ENCODE data around the gene MS4A6E.

DNA sequence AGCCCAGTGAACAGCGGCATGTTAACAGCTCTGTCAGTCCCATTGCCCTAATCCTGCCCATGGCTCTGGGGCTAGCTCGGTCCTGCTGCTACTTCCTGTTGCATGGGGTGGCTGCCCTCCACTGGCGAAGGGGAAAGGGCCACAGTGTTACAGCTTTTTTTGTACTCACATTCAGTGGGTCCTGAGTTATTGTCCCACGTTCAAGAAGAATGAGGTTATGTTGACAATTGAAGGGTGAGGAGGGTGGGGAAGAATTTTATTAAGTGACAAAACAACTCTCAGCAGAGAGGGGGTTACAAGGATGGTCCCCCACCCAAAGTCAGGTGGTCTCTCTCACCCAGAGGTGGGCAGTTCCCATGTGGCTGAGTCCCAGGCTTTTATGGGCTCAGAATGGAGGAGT, 33.6 kb downstream of the MS4A6E start:
- TF ChIP-seq POLR2A (IDR thresholded peaks at IDR 0.05; ENCODE audit: extremely low read depth, insufficient read length) = no peak
- TF ChIP-seq, protein P1, sequence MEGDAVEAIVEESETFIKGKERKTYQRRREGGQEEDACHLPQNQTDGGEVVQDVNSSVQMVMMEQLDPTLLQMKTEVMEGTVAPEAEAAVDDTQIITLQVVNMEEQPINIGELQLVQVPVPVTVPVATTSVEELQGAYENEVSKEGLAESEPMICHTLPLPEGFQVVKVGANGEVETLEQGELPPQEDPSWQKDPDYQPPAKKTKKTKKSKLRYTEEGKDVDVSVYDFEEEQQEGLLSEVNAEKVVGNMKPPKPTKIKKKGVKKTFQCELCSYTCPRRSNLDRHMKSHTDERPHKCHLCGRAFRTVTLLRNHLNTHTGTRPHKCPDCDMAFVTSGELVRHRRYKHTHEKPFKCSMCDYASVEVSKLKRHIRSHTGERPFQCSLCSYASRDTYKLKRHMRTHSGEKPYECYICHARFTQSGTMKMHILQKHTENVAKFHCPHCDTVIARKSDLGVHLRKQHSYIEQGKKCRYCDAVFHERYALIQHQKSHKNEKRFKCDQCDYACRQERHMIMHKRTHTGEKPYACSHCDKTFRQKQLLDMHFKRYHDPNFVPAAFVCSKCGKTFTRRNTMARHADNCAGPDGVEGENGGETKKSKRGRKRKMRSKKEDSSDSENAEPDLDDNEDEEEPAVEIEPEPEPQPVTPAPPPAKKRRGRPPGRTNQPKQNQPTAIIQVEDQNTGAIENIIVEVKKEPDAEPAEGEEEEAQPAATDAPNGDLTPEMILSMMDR (IDR thresholded peaks at IDR 0.05; ENCODE audit: low read depth, low read length) = no peak
- no peak for TF ChIP-seq MYC (IDR thresholded peaks at IDR 0.05; ENCODE audit: low read depth, low read length)
- TF ChIP-seq, protein P2, sequence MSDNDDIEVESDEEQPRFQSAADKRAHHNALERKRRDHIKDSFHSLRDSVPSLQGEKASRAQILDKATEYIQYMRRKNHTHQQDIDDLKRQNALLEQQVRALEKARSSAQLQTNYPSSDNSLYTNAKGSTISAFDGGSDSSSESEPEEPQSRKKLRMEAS (IDR thresholded peaks at IDR 0.05; ENCODE audit: low read depth, low read length) = no peak

All from NB4 (cell line).